Lower lobe of right lung (tissue), 2 donors: ENCODE results near the gene VPS4B. TPM values are rescaled to one million over a fixed set of nuclear protein-coding genes. Genes with fewer than 3 reads are reported as not detected.
"Not testable (repeated sequence)": the region's sequence is repeated elsewhere in the genome, so short reads cannot be mapped to it uniquely, and the experiment has no call there.

ENCODE experiments used
- ATAC-seq, 2 donors: fragments of 200-7000 bp; cut with Tn5 transposase; one replicate each; pipeline ENCODE4 v1.9.1; 2020 to 2022; ENCODE audit warnings: mild to moderate bottlenecking in 2 of 2, moderate library complexity in 2 of 2
- DNase-seq: peaks from one replicate; pipeline ENCODE4 v3.0.0-alpha.2; 2020
- H3K27ac ChIP-seq: fragments of 200-600 bp; one replicate; pipeline ENCODE4 v1.8.0; 2022
- H3K27me3 ChIP-seq: fragments of 200-600 bp; one replicate; pipeline ENCODE4 v1.8.0; 2022; ENCODE audit warnings: low read depth
- H3K36me3 ChIP-seq: fragments of 200-600 bp; one replicate; pipeline ENCODE4 v1.8.0; 2022; ENCODE audit warnings: mild to moderate bottlenecking
- H3K4me1 ChIP-seq: fragments of 200-600 bp; one replicate; pipeline ENCODE4 v1.8.0; 2022
- H3K4me3 ChIP-seq: fragments of 200-600 bp; one replicate; pipeline ENCODE4 v1.8.0; 2022; ENCODE audit warnings: mild to moderate bottlenecking
- H3K9me3 ChIP-seq: fragments of 200-600 bp; one replicate; pipeline ENCODE4 v1.8.0; 2022
- CTCF ChIP-seq: fragments of 200-600 bp; IDR thresholded peaks from one replicate; pipeline ENCODE4 v1.8.0; 2022; ENCODE audit warnings: antibody characterized with exemption, mild to moderate bottlenecking
- intact Hi-C: fragments of 100-400 bp; cut with DNase I; formaldehyde crosslinking; loops from one replicate; pipeline ENCODE4 v1.11.0; 2022
- total RNA-seq: library from RNA; stranded (reverse); fragmentation: NEBNext Ultra II Directional; extraction: Animal tissue kit (Norgen Biotek cat#: 25700); gene quantifications from one replicate; pipeline ENCODE4 v1.2.1, GENCODE V29; 2021
- donor health status: DM: no; HTN: yes; CAD: no; lungs with severe emphysema.

Gene VPS4B
- total RNA-seq, 1 donor from 2014 or later, result 63.6 TPM

- Histone ChIP-seq H3K4me1 (no peaks in the 10 kb centered on the region), H3K27me3 (no peaks in the 10 kb centered on the region), H3K27ac (no peak overlapping the region), H3K4me3 (no peak overlapping the region), H3K36me3 (no peaks in the 10 kb centered on the region), H3K9me3 (no peaks in the 10 kb centered on the region)
- intact Hi-C loops, result no loop called here
- no peak for ATAC-seq
- no peak for DNase-seq
- TF ChIP-seq CTCF, result no peak
Measured at GRCh38 chr18:63464434-63464833, 42.2 kb upstream of the VPS4B start.

DNA sequence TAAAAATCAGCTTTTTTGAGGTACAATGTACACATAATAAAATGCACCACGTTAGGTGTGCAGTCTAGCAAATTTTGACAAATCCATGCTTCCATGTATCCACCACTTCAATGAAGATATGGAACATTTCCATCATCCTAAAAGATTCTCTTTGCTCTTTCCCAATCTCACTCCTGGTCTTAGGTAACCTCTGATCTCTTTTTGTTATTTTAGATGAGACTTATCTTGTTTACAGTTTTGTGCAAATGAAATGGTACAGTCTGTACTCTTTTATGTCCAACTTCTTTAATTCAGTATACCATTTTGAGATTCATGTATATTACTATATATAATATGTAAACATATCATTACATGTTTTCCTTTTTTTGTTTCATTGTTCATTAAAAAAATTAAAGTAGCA, 38.1 kb upstream of the VPS4B start:
- no peak for TF ChIP-seq CTCF
- Histone ChIP-seq H3K36me3 (no peaks in the 10 kb centered on the region), H3K4me3 (no peak overlapping the region), H3K27ac (no peak overlapping the region), H3K4me1 (no peaks in the 10 kb centered on the region), H3K27me3 (no peaks in the 10 kb centered on the region), H3K9me3 (no peaks in the 10 kb centered on the region)
- intact Hi-C loops, result no loop called here
- DNase-seq (no peak), ATAC-seq (no peak)

GRCh38 chr18:63457977-63458376, 35.7 kb upstream of the VPS4B start:
- ATAC-seq (no peak), DNase-seq (no peak)
- Histone ChIP-seq H3K4me3 (no peak overlapping the region), H3K9me3 (no peaks in the 10 kb centered on the region), H3K27ac (no peak overlapping the region), H3K4me1 (no peaks in the 10 kb centered on the region), H3K27me3 (no peaks in the 10 kb centered on the region), H3K36me3 (no peaks in the 10 kb centered on the region)
- intact Hi-C loops, result no loop called here
- no peak for TF ChIP-seq CTCF

- Histone ChIP-seq H3K4me1 (no peaks in the 10 kb centered on the region), H3K27ac (no peak overlapping the region), H3K4me3 (no peak overlapping the region), H3K36me3 (no peaks in the 10 kb centered on the region), H3K27me3 (no peaks in the 10 kb centered on the region), H3K9me3 (no peaks in the 10 kb centered on the region)
- TF ChIP-seq CTCF, result no peak
- no peak for DNase-seq
- ATAC-seq, result no peak
- intact Hi-C loops, result no loop called here
Measured at GRCh38 chr18:63454497-63454896, 32.2 kb upstream of the VPS4B start.

DNA sequence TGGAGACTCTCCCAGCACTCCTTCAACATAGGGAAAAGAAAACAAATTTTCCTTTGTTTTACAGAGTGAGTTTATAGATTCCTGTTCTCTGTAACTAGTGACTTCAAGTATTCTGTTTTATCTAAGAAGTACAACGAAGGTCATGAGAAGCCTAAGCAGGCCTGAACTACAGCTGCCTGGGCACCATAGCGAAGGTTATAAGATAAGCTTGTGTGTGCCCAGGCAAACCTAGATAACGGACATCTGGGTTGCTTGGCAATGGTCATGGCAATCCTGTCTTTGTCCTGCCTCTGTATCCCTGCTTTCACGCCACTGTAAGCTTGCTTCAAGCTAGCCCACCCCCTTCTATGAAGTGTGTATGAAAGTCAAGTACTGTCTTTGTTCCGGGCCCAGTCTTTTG, 30.5 kb upstream of the VPS4B start:
- DNase-seq, H3K4me1 ChIP-seq, H3K4me3 ChIP-seq, H3K9me3 ChIP-seq, H3K27me3 ChIP-seq, intact Hi-C loops, ATAC-seq, H3K27ac ChIP-seq, H3K36me3 ChIP-seq: not testable (repeated sequence)

DNA sequence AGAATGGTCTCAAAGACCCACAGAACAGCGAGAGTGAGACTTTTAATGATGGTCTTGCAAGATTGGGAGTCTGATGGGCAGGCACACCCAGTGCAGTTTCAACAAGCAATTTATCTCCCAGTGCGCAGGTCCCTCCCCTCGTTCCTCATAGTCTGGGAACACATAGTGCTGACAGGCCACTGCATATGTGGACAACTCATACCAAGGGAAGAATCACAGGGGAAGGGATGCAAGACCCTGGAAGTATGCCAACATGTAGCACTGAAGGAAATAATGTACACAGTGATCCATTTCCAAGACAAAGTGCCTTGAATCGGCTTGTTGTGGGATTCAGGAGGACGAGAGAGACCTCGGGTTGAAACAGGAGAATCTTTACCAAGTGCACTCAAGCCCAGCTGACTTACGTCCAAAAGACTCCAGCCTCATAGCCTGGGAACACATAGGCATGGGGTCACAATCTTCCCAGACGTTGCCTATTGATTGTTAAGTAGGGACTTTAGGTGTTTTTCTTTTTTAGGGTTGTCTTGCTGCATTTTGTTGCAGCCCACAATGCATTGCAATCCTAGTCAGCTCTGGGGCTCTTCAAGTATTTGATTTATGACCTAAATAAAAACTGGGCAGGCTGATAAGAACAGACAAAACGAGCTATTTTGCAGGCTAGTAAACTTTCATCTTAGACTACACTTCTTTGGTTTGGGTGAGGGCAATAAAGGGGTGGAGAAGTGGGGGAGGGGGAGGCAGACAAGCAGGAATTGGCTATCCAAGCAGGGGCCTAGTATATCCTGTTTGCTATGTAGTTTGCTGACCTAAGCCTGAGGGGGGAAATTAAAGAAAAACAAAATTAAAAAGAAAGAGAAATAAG, 29.8 kb upstream of the VPS4B start:
- no peaks in the 10 kb centered on the region for H3K27me3 ChIP-seq
- ATAC-seq (no peak), DNase-seq (no peak)
- H3K9me3 ChIP-seq, result no peaks in the 10 kb centered on the region
- H3K4me1 ChIP-seq, result no peaks in the 10 kb centered on the region
- no peak overlapping the region for H3K4me3 ChIP-seq
- no peak for TF ChIP-seq CTCF
- no peak overlapping the region for H3K27ac ChIP-seq
- intact Hi-C loops, result no loop called here
- no peaks in the 10 kb centered on the region for H3K36me3 ChIP-seq
